Activated CD4-positive, alpha-beta T cell treated with anti-CD3 and anti-CD28 coated beads, Interleukin-2, Interleukin-6, amounts not matched to agents 100 ng/mL and 50 ng/mL, durations not matched to agents 16 hours and 8 hours (primary cell): ENCODE measurements around the gene NCAM1.
A peak's percentile ranks its signal among the peaks of the same experiment; 100 is the strongest.
"Not testable (repeated sequence)": the region's sequence is repeated elsewhere in the genome, so short reads cannot be mapped to it uniquely, and the experiment has no call there.

Experiments used
- DNase-seq: peaks from one replicate; pipeline ENCODE4 v3.0.0-alpha.2; 2020

NCAM1 gene

DNA sequence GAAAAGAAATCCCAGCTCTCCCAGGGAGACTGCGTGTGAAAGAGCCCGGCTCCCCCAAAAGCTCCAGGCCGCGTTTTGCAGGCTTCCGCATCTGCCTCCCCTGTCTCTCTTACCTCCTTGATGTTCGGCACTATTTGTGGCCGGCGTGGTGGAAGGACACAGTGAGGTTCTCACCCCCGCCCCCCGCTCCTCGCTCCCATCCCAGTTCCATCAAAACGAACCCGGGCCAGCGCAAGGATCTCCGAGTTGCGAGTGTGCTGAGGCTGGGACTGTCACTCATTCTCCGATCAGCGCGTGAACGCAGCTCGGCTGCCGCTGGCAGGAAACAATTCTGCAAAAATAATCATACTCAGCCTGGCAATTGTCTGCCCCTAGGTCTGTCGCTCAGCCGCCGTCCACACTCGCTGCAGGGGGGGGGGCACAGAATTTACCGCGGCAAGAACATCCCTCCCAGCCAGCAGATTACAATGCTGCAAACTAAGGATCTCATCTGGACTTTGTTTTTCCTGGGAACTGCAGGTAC, at the start of gene NCAM1:
Gene NCAM1 (plus strand): TSS at position 275 of the 523 bp plus-strand sequence.
- peak; percentile 28 for DNase-seq

DNA sequence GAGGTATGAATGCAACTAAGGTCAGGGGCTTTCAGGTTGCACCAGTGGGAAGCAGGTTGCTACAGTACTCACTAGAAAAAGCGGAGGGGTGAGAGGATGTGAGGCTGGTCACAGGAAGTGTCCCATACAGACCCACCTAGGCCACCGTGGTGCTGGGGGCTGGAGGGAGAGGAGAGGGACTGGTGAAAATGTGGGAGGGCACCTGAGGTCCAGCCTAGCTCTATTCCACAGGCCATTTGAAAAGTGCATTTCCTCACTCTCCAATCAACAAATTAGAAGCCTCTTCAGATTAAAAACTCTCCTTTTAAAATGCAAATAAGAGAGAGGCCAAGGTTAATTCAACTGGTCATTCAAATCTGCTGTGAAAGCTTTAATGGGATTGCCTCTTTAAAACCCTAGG, 38.6 kb upstream of the NCAM1 start:
- no peak for DNase-seq

- DNase-seq = not testable (repeated sequence)
These were observed 36.4 kb upstream of the NCAM1 start for GRCh38 chr11:112924836-112925235.

- no peak for DNase-seq
These were observed 35.5 kb upstream of the NCAM1 start for GRCh38 chr11:112925516-112926310.

DNA sequence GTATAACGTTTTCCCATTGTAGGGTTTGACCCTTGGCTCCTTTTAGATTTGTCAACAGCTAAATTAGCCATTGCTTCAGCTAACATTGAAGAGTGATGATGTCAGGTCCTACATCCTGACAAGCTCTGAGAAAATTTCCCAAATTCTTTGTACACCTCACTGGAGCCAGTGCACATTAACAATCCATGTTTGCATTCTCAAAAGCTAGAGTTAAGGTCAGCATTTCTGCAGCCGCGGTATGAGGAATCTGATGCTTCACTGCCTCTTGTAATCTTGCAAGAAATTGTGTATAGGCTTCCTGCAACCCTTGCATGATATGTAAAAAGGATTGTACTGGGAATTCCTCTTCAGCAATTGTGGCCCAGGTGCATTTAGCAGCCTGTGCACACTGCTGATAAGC, 33.1 kb upstream of the NCAM1 start:
- DNase-seq = no peak

DNA sequence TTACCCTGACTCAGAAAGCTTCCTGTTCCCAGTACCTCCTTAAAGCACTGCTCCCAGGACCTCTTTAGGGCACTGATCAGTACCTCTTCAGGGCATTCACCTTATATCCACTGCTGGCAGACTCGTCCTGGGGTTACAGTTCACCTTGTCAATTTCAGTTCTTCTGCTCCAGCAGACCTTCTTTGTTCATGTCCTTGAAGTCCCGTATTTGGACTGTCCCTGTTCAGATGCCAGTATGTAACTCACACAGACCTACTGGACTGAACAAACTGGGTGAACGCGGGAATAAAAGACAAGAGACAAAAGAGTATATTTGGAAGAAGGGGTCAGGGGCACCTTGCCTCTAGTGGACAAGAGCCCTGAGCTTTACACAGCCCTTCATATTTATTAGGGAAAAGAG, 31.8 kb upstream of the NCAM1 start:
- no peak for DNase-seq

- DNase-seq = no peak
These were observed 29.5 kb upstream of the NCAM1 start for GRCh38 chr11:112931703-112932102.

GRCh38 chr11:112932593-112932992, 28.6 kb upstream of the NCAM1 start:
- DNase-seq = no peak

- DNase-seq = no peak
These were observed 27.2 kb upstream of the NCAM1 start for GRCh38 chr11:112933970-112934369.

- DNase-seq = no peak
These were observed 20.1 kb upstream of the NCAM1 start for GRCh38 chr11:112941104-112941503.

DNA sequence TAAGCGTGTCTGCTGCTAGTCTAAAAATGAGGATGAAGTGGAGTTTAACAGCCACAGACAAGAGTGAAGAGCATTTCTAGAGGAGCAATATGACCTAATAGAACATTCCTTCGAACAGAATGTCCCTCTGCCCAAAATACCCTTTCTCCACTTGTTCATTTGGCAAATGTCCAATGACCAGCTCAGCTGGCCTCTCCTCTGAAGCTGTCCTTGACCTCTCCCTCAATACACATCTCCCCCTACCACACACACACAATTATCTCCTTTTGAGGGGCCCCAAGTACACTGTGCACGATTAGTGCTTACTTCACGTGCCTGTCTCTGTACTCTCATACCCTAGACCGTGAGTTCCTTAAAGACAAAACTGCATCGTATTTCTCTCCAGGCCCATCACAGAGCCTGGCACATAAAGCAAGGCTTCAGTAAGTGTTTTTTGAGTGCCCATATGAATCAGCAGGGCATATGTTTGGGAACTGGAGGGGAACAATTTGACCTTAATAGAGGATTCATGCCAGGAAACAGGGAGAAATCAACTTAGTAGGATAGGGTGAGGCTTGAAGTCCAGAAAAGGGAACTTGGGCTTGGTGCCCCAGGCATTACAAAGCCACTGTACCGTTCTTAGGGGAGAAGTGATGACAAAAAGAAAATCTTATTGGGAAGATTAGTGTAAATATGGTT, 18.1 kb upstream of the NCAM1 start:
- DNase-seq = no peak

DNA sequence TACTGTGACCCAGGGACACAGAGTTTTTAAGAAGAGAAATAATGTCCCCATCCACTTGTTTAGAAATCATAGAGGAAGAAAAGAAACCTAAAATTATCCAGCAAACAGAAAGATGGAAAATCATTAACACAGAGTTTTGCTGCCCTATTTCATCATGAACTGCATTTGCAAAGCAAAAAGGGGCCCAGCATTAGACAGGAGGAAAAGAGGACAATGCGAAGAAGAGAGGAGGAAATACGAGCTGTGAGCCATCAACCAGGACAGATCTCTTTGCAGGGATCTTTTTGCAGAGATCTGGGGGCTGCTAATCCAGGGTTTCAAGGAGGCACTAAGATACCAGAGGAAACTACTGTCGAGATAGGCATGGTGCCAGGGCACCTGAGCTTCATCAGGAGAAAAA, 14.4 kb upstream of the NCAM1 start:
- no peak for DNase-seq

- DNase-seq = no peak
These were observed 11.2 kb upstream of the NCAM1 start for GRCh38 chr11:112949781-112950575.

GRCh38 chr11:112958670-112959069, 2.5 kb upstream of the NCAM1 start:
- DNase-seq = no peak

- DNase-seq = peak; percentile 5
These were observed 745 bp downstream of the NCAM1 start for GRCh38 chr11:112961751-112962578.

- DNase-seq = no peak
These were observed 1.6 kb downstream of the NCAM1 start for GRCh38 chr11:112962579-112963367.

- no peak for DNase-seq
These were observed 2.2 kb downstream of the NCAM1 start for GRCh38 chr11:112963368-112963955.

DNA sequence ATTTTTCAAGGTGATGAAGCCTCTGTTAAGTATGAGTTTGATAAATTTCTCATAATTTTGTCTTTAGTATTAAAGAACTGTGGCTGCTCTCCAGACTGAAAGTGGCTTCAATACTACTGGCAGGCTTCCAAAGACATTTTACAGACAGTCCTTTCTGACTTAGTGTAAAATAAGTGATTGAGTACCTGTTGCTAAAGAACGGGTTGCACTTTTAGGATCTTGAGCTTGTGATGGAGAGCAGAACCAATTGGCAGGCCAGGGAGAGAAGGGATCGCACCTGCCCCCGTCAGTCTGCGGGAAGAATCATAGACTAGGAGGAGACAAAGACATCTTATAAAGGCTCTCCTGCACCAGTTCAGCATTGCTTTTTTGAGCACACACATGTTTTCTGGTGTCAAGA, 4.4 kb downstream of the NCAM1 start:
- no peak for DNase-seq

DNA sequence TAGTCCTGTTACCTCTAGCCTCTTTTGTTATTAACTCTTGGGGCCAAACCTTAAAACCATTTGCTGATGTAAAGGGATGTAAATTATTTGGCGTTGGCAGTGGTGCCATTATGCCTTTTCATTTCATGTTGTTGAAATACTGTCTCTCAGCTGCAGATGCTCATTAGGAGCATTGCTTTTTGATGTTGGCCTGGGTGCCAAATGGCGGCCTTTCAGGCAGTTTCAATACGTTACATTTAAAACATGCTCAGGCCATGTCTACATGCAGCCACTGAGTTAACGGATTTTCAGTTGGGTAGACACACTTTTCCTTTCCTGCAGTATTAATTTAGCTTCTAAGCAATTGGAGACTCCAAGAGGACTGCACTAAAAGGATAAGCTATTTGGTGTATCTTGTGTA, 5.3 kb downstream of the NCAM1 start:
- no peak for DNase-seq

DNA sequence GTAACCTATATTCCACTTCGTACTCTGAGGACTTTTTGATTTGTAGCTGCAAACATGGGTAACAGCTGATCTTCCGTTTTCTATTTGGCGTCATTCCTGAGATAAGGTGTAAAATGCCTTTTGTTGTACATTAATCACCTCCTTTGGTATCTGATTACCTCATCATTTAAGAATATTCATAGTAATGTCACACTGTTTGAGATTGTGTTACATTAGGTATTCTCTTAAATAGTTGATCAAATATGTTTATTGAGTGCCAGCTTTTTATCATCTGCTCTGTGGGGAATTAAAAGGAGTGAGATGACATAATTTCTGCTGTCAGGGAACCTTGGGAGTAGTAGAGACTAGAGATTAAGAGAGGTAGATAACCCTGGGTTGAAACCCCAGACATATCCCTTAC, 5.9 kb downstream of the NCAM1 start:
- no peak for DNase-seq
